HFF-Myc (cell line): ENCODE measurements around the gene CABYR.
A peak's percentile ranks its signal among the peaks of the same experiment; 100 is the strongest.

Source experiments
- DNase-seq: peaks from one replicate; pipeline ENCODE4 v3.0.0-alpha.2; 2011; ENCODE audit warnings: low read depth; ENCODE audit errors: extremely low read depth
- H3K4me3 ChIP-seq: replicated peaks from 2 replicates; pipeline ENCODE4 v1.5.1; 2011; ENCODE audit warnings: low read depth, mild to moderate bottlenecking, control low read depth, low read length
- TF ChIP-seq, protein P1 (sequence below): IDR thresholded peaks from 2 replicates; pipeline ENCODE4 v1.5.1; 2012; ENCODE audit warnings: mild to moderate bottlenecking, low read depth, low read length, control low read depth; ENCODE audit errors: missing control alignments

Gene CABYR

DNA sequence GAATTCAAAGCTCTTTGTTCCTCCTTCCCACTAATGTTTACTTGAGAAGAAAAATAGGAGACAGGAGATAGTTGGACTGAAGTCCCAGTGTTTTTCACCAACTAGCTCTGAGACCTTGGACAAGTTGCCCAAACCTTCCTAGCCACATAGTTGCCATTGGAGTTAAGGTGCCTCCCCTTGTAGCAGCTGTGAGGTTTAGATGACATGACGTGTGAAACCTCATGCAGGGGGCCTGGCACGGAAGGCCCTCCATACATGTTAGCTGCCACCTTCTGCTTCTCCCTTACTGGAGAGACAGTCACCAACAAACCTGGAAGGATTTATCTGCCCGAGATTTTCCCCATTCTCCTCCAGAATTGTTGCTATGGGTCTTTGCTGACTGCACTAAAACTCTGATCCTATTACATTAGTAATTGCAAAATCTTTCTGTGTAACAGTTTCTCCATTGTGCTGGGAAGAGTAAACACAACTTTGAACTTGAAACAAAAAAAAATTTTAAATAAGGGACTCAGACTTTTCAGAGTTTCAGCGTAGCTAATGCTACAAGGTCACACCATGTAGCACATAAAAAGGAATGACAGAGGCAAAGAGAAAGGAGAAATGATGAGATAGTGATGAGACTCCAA lies 23.8 kb upstream of the CABYR start:
- H3K4me3 ChIP-seq: no peak overlapping the region
- no peak for DNase-seq
- TF ChIP-seq, protein P1, sequence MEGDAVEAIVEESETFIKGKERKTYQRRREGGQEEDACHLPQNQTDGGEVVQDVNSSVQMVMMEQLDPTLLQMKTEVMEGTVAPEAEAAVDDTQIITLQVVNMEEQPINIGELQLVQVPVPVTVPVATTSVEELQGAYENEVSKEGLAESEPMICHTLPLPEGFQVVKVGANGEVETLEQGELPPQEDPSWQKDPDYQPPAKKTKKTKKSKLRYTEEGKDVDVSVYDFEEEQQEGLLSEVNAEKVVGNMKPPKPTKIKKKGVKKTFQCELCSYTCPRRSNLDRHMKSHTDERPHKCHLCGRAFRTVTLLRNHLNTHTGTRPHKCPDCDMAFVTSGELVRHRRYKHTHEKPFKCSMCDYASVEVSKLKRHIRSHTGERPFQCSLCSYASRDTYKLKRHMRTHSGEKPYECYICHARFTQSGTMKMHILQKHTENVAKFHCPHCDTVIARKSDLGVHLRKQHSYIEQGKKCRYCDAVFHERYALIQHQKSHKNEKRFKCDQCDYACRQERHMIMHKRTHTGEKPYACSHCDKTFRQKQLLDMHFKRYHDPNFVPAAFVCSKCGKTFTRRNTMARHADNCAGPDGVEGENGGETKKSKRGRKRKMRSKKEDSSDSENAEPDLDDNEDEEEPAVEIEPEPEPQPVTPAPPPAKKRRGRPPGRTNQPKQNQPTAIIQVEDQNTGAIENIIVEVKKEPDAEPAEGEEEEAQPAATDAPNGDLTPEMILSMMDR: no peak

DNA sequence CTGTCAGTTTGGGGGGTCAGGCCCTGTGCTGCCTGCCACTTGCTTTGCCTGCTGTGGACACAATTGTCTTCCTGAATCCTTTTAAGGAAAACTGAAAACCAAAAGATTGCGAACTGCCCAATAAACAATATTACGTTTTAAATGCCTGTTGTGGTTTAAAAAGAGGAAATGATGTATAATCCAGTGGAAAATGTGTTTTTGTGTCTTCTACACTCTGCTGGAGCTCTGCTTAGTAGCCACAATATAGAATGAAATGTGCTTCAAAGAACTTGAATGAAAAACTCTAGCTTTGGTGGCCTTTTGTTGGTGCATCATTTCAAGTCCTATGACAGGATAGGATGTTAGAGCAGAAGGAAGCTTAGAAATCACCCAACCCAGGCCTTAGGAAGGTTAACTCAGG lies 23.2 kb upstream of the CABYR start:
- TF ChIP-seq, protein P1: no peak
- DNase-seq: no peak
- H3K4me3 ChIP-seq: no peak overlapping the region

DNA sequence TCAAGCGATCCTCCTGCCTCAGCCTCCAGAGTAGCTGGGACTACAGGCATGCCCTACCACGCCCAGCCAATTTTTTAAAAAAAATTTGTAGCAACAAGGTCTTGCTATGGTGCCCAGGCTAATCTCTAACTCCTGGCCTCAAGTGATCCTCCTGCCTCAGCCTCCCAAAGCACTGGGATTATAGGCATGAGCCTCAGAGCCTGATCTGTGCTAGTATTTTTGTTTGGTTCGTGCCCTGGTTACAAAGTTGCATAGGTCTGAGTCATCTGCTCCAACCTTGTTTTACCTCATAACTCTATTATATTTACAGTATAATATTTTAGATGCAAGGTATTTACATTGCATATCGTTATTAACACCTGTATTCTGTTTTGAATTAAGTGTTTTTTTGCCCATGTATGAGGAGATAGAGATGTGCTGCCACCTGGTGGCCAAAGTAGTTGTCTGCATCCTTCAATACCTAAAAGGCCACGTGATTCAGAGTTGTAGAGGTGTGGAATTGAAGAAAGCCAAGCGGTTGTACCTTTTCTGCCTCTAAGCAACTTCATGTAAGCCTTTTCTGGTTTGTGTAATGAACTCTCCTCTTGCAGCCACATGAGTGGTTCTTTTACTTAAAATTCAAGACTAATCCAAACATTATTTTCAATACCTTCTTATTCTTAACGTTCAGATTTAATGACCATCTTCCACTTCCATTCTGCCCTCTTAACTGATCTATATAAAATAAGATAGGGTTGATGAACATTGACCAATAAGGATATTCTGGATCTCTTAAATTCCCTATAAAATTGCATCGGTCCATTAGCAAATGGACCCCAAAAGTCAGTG lies 19.9 kb upstream of the CABYR start:
- TF ChIP-seq, protein P1: peak; percentile 81
- DNase-seq: peak; percentile 35
- H3K4me3 ChIP-seq: no peak overlapping the region

GRCh38 chr18:24120676-24121075 lies 18.2 kb upstream of the CABYR start:
- TF ChIP-seq, protein P1: no peak
- no peak for DNase-seq
- H3K4me3 ChIP-seq: no peak overlapping the region

GRCh38 chr18:24121625-24122024 lies 17.2 kb upstream of the CABYR start:
- DNase-seq: no peak
- H3K4me3 ChIP-seq: no peak overlapping the region
- TF ChIP-seq, protein P1: no peak

DNA sequence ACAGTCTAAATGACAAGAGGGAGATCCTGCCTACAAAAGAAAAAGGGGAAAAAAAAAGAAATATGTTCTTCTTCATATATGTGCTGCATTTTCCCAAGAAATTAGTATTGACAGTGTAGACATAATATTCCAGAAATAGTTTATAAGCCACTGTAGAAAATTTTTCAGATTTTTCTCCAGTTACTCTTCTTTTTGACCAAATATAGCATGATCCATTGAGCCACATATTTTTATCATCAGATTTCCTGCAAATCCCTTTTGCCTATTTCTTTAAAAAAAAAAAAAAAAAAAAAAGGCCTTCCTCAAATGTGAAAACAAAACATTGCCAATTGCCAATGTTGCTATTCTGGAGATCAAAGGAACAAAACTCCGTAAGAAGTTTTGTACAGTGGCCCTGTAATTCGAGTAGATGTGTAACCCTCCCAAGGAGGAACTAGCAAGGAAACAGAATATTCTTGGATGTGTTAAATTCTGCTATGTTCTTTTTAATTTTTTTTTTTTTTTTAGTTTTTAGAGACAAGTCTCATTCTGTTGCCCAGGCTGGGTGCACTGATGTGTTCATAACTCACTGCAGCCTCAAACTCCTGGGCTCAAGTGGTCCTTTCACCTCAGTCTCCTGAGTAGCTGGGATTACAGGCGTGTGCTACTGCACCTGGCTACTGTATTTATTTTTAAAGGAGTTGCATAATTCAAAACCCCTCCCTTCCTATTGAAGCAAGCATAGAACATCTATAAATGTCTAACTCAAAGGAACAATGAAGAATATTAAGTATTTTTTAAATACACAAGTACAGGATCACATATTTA lies 12.5 kb upstream of the CABYR start:
- no peak overlapping the region for H3K4me3 ChIP-seq
- no peak for DNase-seq
- TF ChIP-seq, protein P1: no peak
